22Rv1 (cell line): ENCODE measurements around the gene RFX7.

Experiments
- ZFX ChIP-seq: fragments of 450-650 bp; IDR thresholded peaks from 2 replicates; pipeline ENCODE4 v1.6.1; 2017; ENCODE audit warnings: antibody characterized with exemption, borderline replicate concordance
- TF ChIP-seq, protein P1 (sequence below): fragments of 450-650 bp; IDR thresholded peaks from 2 replicates; pipeline ENCODE4 v1.5.1; 2017; ENCODE audit warnings: mild to moderate bottlenecking

DNA sequence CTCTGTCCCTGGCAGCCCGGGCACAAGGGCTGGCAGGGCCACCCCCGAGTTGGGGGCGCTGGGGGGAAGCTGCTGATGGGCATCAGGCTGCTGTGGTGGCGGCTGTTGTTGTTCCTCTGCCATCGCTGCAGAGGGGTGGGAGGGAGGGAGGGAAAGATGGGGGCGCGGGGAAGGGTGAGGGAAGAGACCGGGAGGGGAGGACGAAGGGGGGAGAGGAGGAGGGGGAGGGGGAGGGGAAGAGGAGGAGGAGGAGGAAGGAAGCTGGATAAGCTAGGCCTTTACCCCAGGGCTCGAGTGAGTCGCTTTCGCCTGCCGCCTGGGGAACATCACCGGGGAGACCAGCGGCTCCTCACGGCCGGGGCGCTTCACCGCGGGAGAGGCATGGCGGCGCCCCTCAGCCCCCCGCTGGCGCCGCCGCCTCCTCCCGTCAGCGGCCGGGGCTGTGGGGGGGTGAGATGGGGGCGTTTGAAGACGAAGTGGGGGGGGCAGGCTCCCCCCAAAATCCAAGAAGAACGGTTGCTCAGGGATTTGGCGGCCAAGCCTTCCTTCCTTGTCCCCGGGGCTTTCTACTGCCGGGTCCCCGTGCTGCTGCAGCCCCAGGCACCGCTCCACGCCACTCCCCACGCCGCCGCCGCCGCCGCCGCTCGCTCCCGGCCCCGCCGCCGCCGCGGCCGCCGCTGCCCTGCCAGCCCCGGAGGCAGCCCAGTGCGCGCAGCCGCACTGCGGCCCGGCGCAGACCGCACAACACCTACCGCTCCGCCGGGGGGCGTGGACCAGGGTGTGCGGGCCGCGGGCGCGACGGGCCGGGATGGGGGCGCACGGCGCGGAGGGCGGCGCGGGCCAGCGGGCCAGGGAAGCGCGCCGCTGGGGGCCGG, at the start of gene RFX7:
- TF ChIP-seq, protein P1, sequence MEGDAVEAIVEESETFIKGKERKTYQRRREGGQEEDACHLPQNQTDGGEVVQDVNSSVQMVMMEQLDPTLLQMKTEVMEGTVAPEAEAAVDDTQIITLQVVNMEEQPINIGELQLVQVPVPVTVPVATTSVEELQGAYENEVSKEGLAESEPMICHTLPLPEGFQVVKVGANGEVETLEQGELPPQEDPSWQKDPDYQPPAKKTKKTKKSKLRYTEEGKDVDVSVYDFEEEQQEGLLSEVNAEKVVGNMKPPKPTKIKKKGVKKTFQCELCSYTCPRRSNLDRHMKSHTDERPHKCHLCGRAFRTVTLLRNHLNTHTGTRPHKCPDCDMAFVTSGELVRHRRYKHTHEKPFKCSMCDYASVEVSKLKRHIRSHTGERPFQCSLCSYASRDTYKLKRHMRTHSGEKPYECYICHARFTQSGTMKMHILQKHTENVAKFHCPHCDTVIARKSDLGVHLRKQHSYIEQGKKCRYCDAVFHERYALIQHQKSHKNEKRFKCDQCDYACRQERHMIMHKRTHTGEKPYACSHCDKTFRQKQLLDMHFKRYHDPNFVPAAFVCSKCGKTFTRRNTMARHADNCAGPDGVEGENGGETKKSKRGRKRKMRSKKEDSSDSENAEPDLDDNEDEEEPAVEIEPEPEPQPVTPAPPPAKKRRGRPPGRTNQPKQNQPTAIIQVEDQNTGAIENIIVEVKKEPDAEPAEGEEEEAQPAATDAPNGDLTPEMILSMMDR, result peak; percentile 45
- no peak for TF ChIP-seq ZFX
